ENCODE results near the gene BLTP2.

Gene BLTP2

GRCh38 chr17:28646039-28646754 is 1.2 kb upstream of the BLTP2 start:
- no peaks in the 10 kb centered on the region for H3K27me3 ChIP-seq (ENCODE audit: control insufficient read depth, insufficient read depth, low read length)
- H3K36me3 ChIP-seq (ENCODE audit: control insufficient read depth, insufficient read depth, low read length), result peaks cover 45% of the 10 kb centered on the region
- no peak overlapping the region for H3K4me3 ChIP-seq (ENCODE audit: low read depth, low read length)
- no peaks in the 10 kb centered on the region for H3K9me3 ChIP-seq (ENCODE audit: control insufficient read depth, insufficient read depth, low read length)
- peak overlapping the region; percentile 63 for H3K27ac ChIP-seq (ENCODE audit: low read depth, low read length)
- H3K4me1 ChIP-seq (ENCODE audit: control insufficient read depth, insufficient read depth, low read length), result peaks cover 5% of the 10 kb centered on the region; the same call in 1 of the 2 replicates
- no peak overlapping the region for H3K9ac ChIP-seq (ENCODE audit: low read depth, low read length)

- peaks cover 5% of the 10 kb centered on the region; the same call in 1 of the 2 replicates for H3K4me1 ChIP-seq (ENCODE audit: control insufficient read depth, insufficient read depth, low read length)
- H3K4me3 ChIP-seq (ENCODE audit: low read depth, low read length), result peak overlapping the region; percentile 98
- peak overlapping the region; percentile 93 for H3K27ac ChIP-seq (ENCODE audit: low read depth, low read length)
- H3K9ac ChIP-seq (ENCODE audit: low read depth, low read length), result peak overlapping the region; percentile 53
- H3K9me3 ChIP-seq (ENCODE audit: control insufficient read depth, insufficient read depth, low read length), result no peaks in the 10 kb centered on the region
- H3K27me3 ChIP-seq (ENCODE audit: control insufficient read depth, insufficient read depth, low read length), result no peaks in the 10 kb centered on the region
- H3K36me3 ChIP-seq (ENCODE audit: control insufficient read depth, insufficient read depth, low read length), result peaks cover 46% of the 10 kb centered on the region
Observed at GRCh38 chr17:28645576-28645939, 600 bp upstream of the BLTP2 start.

DNA sequence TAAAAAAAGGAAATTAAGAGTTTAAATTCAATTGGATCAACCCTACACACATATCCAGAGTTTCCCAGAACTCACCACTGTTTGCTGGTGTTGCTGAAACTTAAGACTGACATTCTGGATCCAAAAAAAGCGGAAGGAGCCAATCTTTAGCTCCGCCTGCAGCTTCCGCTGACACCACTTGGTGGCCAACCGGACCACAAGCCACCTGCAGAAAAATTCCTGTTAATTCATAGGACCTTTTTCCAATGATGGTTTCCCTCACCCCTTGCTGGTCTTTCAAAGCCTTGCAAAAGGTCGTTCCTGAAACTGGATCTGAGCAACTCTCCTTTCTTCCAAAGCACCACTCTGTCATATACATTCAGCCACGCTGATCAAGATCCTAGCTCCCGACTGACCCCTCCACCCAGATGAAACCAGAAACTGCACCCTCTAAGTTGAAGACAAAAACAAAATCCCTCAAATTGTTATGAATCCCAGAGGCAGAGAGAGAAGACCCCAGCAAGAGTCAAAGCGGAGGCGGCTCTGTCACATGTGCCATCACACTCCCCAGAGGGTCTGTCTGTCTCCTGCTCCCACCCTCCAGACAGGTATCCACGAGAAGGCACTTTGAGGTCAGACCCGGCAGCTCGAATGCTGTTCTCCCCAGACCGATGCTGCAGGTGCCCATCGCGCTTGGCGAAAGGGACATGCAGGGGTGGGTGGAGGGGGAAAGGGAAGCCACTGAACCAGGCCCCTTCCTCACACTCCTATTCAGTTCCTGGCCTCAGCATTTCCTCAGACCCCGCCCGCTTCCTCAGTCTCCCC is 773 bp downstream of the BLTP2 start:
- peak overlapping the region; percentile 98 for H3K4me3 ChIP-seq (ENCODE audit: low read depth, low read length)

DNA sequence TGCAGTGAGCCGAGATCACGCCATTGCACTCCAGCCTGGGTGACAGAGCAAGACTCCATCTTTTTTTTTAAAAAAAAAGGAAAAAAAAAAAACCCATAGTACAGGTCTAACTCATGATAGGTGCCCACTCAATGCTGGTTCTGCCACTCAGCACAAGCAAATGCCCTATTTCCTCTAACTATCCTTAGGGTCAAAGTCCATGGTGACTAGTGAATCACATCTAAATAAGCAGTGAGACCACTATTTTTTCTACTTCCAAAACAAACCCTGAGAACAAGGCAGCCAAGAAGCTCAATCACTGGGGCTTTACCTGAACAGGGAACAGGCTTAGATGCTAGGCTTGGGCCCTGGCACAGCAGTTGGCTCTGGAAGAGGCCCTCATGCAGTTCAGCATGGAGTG is 3.4 kb downstream of the BLTP2 start:
- no peak overlapping the region for H3K9ac ChIP-seq (ENCODE audit: low read depth, low read length)
- H3K36me3 ChIP-seq (ENCODE audit: control insufficient read depth, insufficient read depth, low read length), result peaks cover 69% of the 10 kb centered on the region

More for the DNA sequence above, 773 bp downstream of the BLTP2 start:
- H3K36me3 ChIP-seq (ENCODE audit: control insufficient read depth, insufficient read depth, low read length), result peaks cover 55% of the 10 kb centered on the region
- peaks cover 5% of the 10 kb centered on the region; the same call in 1 of the 2 replicates for H3K4me1 ChIP-seq (ENCODE audit: control insufficient read depth, insufficient read depth, low read length)
- no peaks in the 10 kb centered on the region for H3K9me3 ChIP-seq (ENCODE audit: control insufficient read depth, insufficient read depth, low read length)
- peak overlapping the region; percentile 93 for H3K27ac ChIP-seq (ENCODE audit: low read depth, low read length)
- no peaks in the 10 kb centered on the region for H3K27me3 ChIP-seq (ENCODE audit: control insufficient read depth, insufficient read depth, low read length)
- peak overlapping the region; percentile 64 for H3K9ac ChIP-seq (ENCODE audit: low read depth, low read length)

GRCh38 chr17:28635506-28635905 is 9.5 kb downstream of the BLTP2 start:
- peaks cover 99% of the 10 kb centered on the region for H3K36me3 ChIP-seq (ENCODE audit: control insufficient read depth, insufficient read depth, low read length)
- H3K9ac ChIP-seq (ENCODE audit: low read depth, low read length), result no peak overlapping the region
- H3K4me1 ChIP-seq (ENCODE audit: control insufficient read depth, insufficient read depth, low read length), result no peaks in the 10 kb centered on the region
- no peak overlapping the region for H3K27ac ChIP-seq (ENCODE audit: low read depth, low read length)
- H3K27me3 ChIP-seq (ENCODE audit: control insufficient read depth, insufficient read depth, low read length), result no peaks in the 10 kb centered on the region
- H3K9me3 ChIP-seq (ENCODE audit: control insufficient read depth, insufficient read depth, low read length), result no peaks in the 10 kb centered on the region
- no peak overlapping the region for H3K4me3 ChIP-seq (ENCODE audit: low read depth, low read length)

More for the DNA sequence above, 3.4 kb downstream of the BLTP2 start:
- Histone ChIP-seq H3K9me3 (ENCODE audit: control insufficient read depth, insufficient read depth, low read length) (no peaks in the 10 kb centered on the region), H3K4me1 (ENCODE audit: control insufficient read depth, insufficient read depth, low read length) (peaks cover 5% of the 10 kb centered on the region; the same call in 1 of the 2 replicates), H3K27me3 (ENCODE audit: control insufficient read depth, insufficient read depth, low read length) (no peaks in the 10 kb centered on the region), H3K27ac (ENCODE audit: low read depth, low read length) (no peak overlapping the region), H3K4me3 (ENCODE audit: low read depth, low read length) (no peak overlapping the region)

DNA sequence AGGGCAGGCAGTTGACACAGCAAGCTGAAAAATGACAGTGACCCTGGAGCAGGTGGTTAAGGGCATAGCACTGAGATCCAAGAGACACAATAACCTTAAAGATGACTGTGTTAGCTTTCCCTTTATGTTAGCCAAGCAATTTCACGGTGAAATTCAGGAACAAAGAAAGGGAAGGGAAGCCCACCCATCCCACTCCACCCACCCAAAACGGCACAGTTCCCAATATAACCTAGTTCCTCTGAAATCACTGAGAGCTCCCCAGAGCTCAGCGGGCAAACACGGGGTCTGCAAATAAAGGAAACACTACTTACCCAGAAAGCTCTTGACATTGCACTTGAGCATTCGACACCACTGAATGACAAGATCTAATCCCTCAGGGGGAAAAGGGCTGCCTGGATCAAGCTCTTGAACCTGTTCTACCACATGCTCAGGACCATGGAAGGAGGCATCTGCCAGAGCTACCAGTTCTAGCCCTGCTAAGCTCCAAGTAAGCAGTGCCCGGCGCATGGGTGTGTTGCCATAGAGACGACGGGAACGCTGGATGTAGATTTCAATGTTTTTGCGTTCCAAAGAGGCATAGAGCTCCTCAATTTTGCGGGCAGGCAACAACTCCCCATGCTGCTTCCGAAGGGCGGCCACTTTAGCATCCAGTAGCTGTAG is 10.6 kb downstream of the BLTP2 start:
- Histone ChIP-seq H3K9me3 (ENCODE audit: control insufficient read depth, insufficient read depth, low read length) (no peaks in the 10 kb centered on the region), H3K9ac (ENCODE audit: low read depth, low read length) (no peak overlapping the region), H3K36me3 (ENCODE audit: control insufficient read depth, insufficient read depth, low read length) (peaks cover 97% of the 10 kb centered on the region), H3K4me3 (ENCODE audit: low read depth, low read length) (no peak overlapping the region), H3K27ac (ENCODE audit: low read depth, low read length) (no peak overlapping the region), H3K27me3 (ENCODE audit: control insufficient read depth, insufficient read depth, low read length) (no peaks in the 10 kb centered on the region), H3K4me1 (ENCODE audit: control insufficient read depth, insufficient read depth, low read length) (no peaks in the 10 kb centered on the region)

GRCh38 chr17:28626818-28627217 is 18.1 kb downstream of the BLTP2 start:
- Histone ChIP-seq H3K4me1 (ENCODE audit: control insufficient read depth, insufficient read depth, low read length) (no peaks in the 10 kb centered on the region), H3K9me3 (ENCODE audit: control insufficient read depth, insufficient read depth, low read length) (no peaks in the 10 kb centered on the region), H3K36me3 (ENCODE audit: control insufficient read depth, insufficient read depth, low read length) (peaks cover 89% of the 10 kb centered on the region), H3K9ac (ENCODE audit: low read depth, low read length) (no peak overlapping the region), H3K4me3 (ENCODE audit: low read depth, low read length) (no peak overlapping the region), H3K27ac (ENCODE audit: low read depth, low read length) (no peak overlapping the region), H3K27me3 (ENCODE audit: control insufficient read depth, insufficient read depth, low read length) (no peaks in the 10 kb centered on the region)

DNA sequence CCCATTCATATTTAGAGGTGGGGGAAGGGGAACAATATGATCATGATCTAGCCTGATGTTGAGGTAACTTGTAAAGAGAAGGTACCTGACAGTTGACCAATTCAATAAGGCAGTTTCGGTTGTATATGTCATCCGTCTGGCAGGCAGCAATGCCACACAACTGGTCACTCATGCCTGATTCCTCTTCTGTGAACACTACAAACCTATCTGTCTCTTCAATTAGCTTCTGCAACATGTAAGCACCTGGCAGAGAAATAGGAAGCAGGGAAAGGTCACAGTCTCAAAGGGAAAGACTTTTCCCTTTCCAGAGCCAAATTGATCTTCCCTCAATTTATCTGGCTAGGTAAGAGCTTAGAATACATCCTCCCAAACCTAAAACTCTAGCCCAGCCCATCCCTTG is 20.8 kb downstream of the BLTP2 start:
- Histone ChIP-seq H3K4me3 (ENCODE audit: low read depth, low read length) (no peak overlapping the region), H3K27ac (ENCODE audit: low read depth, low read length) (no peak overlapping the region), H3K4me1 (ENCODE audit: control insufficient read depth, insufficient read depth, low read length) (no peaks in the 10 kb centered on the region), H3K9ac (ENCODE audit: low read depth, low read length) (no peak overlapping the region), H3K9me3 (ENCODE audit: control insufficient read depth, insufficient read depth, low read length) (no peaks in the 10 kb centered on the region), H3K27me3 (ENCODE audit: control insufficient read depth, insufficient read depth, low read length) (no peaks in the 10 kb centered on the region), H3K36me3 (ENCODE audit: control insufficient read depth, insufficient read depth, low read length) (peaks cover 94% of the 10 kb centered on the region)

GRCh38 chr17:28623696-28624095 is 21.3 kb downstream of the BLTP2 start:
- Histone ChIP-seq H3K9ac (ENCODE audit: low read depth, low read length) (no peak overlapping the region), H3K4me1 (ENCODE audit: control insufficient read depth, insufficient read depth, low read length) (no peaks in the 10 kb centered on the region), H3K36me3 (ENCODE audit: control insufficient read depth, insufficient read depth, low read length) (peaks cover 96% of the 10 kb centered on the region), H3K27ac (ENCODE audit: low read depth, low read length) (no peak overlapping the region), H3K27me3 (ENCODE audit: control insufficient read depth, insufficient read depth, low read length) (no peaks in the 10 kb centered on the region), H3K9me3 (ENCODE audit: control insufficient read depth, insufficient read depth, low read length) (no peaks in the 10 kb centered on the region), H3K4me3 (ENCODE audit: low read depth, low read length) (no peak overlapping the region)

DNA sequence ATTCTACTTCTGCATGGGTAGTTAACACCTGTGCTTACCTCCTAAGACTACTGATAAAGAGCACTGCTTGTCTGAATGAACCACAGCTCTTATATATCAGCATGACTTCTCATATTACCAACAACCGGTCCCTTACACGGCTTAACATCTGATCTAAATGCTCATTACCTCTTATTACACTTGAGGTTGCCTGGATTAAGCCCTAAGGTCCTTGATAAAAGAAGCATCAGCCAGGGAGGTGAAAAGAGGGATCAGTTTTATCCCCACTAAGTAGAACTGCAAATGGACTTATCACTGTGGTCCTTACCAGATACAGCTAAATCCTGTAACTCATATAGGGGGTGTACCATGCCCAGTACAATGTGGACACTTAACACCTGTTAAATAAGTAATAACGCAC is 22.8 kb downstream of the BLTP2 start:
- H3K4me1 ChIP-seq (ENCODE audit: control insufficient read depth, insufficient read depth, low read length), result no peaks in the 10 kb centered on the region
- H3K27ac ChIP-seq (ENCODE audit: low read depth, low read length), result no peak overlapping the region
- H3K27me3 ChIP-seq (ENCODE audit: control insufficient read depth, insufficient read depth, low read length), result no peaks in the 10 kb centered on the region
- no peak overlapping the region for H3K9ac ChIP-seq (ENCODE audit: low read depth, low read length)
- H3K36me3 ChIP-seq (ENCODE audit: control insufficient read depth, insufficient read depth, low read length), result peaks cover 95% of the 10 kb centered on the region
- no peak overlapping the region for H3K4me3 ChIP-seq (ENCODE audit: low read depth, low read length)
- H3K9me3 ChIP-seq (ENCODE audit: control insufficient read depth, insufficient read depth, low read length), result no peaks in the 10 kb centered on the region

DNA sequence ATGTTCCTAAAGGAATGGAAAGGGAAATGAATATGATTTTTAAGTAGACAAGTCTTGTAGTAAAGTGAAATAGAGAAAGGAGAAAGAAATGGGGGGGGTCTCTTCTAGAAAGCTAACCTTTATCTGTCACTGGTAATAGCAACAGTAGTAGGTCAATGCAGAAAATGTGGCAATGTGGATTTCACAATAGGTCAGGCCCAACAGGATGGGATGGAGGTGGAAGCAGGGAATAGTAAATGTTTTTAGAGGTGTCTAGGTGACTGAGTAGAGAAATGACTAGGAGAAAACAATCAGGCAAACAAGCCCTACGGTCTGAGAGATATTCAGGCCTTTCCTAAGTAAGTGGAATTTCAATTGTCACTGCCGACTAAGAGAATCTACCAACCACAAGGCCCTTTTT is 24.9 kb downstream of the BLTP2 start:
- no peaks in the 10 kb centered on the region for H3K4me1 ChIP-seq (ENCODE audit: control insufficient read depth, insufficient read depth, low read length)
- no peak overlapping the region for H3K4me3 ChIP-seq (ENCODE audit: low read depth, low read length)
- H3K27me3 ChIP-seq (ENCODE audit: control insufficient read depth, insufficient read depth, low read length), result no peaks in the 10 kb centered on the region
- H3K9me3 ChIP-seq (ENCODE audit: control insufficient read depth, insufficient read depth, low read length), result no peaks in the 10 kb centered on the region
- peaks cover 99% of the 10 kb centered on the region for H3K36me3 ChIP-seq (ENCODE audit: control insufficient read depth, insufficient read depth, low read length)
- no peak overlapping the region for H3K27ac ChIP-seq (ENCODE audit: low read depth, low read length)
- H3K9ac ChIP-seq (ENCODE audit: low read depth, low read length), result no peak overlapping the region

Measured in HUES48 (cell line).